BE2C (cell line): ENCODE measurements around the gene PHKB.

ENCODE experiments used
- DNase-seq: peaks from one replicate; pipeline ENCODE4 v3.0.0-alpha.2; 2020
- H3K27me3 ChIP-seq: fragments of 250-450 bp; sonication (Bioruptor Pico); 2 replicates; pipeline ENCODE4 v1.5.1; 2020; ENCODE audit warnings: mild to moderate bottlenecking
- H3K36me3 ChIP-seq: fragments of 250-450 bp; sonication (Bioruptor Pico); 2 replicates; pipeline ENCODE4 v1.5.1; 2020; ENCODE audit warnings: mild to moderate bottlenecking
- H3K4me1 ChIP-seq: fragments of 250-450 bp; sonication (Bioruptor Pico); 2 replicates; pipeline ENCODE4 v1.5.1; 2020
- H3K4me3 ChIP-seq: 2 replicates; pipeline ENCODE4 v1.5.1; 2011; ENCODE audit warnings: low read depth, low read length
- H3K9me3 ChIP-seq: fragments of 250-450 bp; sonication (Bioruptor Pico); 2 replicates; pipeline ENCODE4 v1.5.1; 2020
- CTCF ChIP-seq: IDR thresholded peaks from 2 replicates; pipeline ENCODE4 v1.5.1; 2012; ENCODE audit warnings: mild to moderate bottlenecking, low read depth, low read length

PHKB gene

GRCh38 chr16:47561286-47561685, 100.2 kb downstream of the PHKB start:
- H3K4me1 ChIP-seq, result no peaks in the 10 kb centered on the region
- no peaks in the 10 kb centered on the region for H3K9me3 ChIP-seq
- no peaks in the 10 kb centered on the region for H3K27me3 ChIP-seq
- DNase-seq, result no peak
- no peak for TF ChIP-seq CTCF
- H3K4me3 ChIP-seq, result no peak overlapping the region
- no peaks in the 10 kb centered on the region for H3K36me3 ChIP-seq

- Histone ChIP-seq H3K4me1 (no peaks in the 10 kb centered on the region), H3K36me3 (no peaks in the 10 kb centered on the region), H3K4me3 (no peak overlapping the region), H3K27me3 (no peaks in the 10 kb centered on the region), H3K9me3 (no peaks in the 10 kb centered on the region)
- DNase-seq, result no peak
- TF ChIP-seq CTCF, result no peak
These were observed 101.2 kb downstream of the PHKB start for GRCh38 chr16:47562366-47562765.

GRCh38 chr16:47565454-47565853, 104.3 kb downstream of the PHKB start:
- Histone ChIP-seq H3K36me3 (no peaks in the 10 kb centered on the region), H3K27me3 (no peaks in the 10 kb centered on the region), H3K4me1 (no peaks in the 10 kb centered on the region), H3K9me3 (no peaks in the 10 kb centered on the region), H3K4me3 (no peak overlapping the region)
- no peak for TF ChIP-seq CTCF
- no peak for DNase-seq

GRCh38 chr16:47567321-47567720, 106.2 kb downstream of the PHKB start:
- Histone ChIP-seq H3K9me3 (no peaks in the 10 kb centered on the region), H3K36me3 (no peaks in the 10 kb centered on the region), H3K4me3 (no peak overlapping the region), H3K27me3 (no peaks in the 10 kb centered on the region), H3K4me1 (no peaks in the 10 kb centered on the region)
- no peak for DNase-seq
- no peak for TF ChIP-seq CTCF

- H3K36me3 ChIP-seq, result no peaks in the 10 kb centered on the region
- H3K4me1 ChIP-seq, result no peaks in the 10 kb centered on the region
- H3K4me3 ChIP-seq, result no peak overlapping the region
- H3K27me3 ChIP-seq, result no peaks in the 10 kb centered on the region
- no peak for DNase-seq
- TF ChIP-seq CTCF, result no peak
- no peaks in the 10 kb centered on the region for H3K9me3 ChIP-seq
These were observed 107.2 kb downstream of the PHKB start for GRCh38 chr16:47568351-47568750.

- Histone ChIP-seq H3K27me3 (no peaks in the 10 kb centered on the region), H3K9me3 (no peaks in the 10 kb centered on the region), H3K4me1 (no peaks in the 10 kb centered on the region), H3K36me3 (no peaks in the 10 kb centered on the region), H3K4me3 (no peak overlapping the region)
- no peak for TF ChIP-seq CTCF
- no peak for DNase-seq
These were observed 109.9 kb downstream of the PHKB start for GRCh38 chr16:47571049-47571448.
